Measurements from ENCODE around the gene GRIA4.

Gene GRIA4

GRCh38 chr11:105609832-105610781 is at the start of gene GRIA4:
GRIA4 (plus strand) TSS chr11:105610073; CDS start chr11:105610998, 925 bp downstream.
- peak; percentile 29 to 42 for DNase-seq (ENCODE audit: low read depth in 2 of 2)

DNA sequence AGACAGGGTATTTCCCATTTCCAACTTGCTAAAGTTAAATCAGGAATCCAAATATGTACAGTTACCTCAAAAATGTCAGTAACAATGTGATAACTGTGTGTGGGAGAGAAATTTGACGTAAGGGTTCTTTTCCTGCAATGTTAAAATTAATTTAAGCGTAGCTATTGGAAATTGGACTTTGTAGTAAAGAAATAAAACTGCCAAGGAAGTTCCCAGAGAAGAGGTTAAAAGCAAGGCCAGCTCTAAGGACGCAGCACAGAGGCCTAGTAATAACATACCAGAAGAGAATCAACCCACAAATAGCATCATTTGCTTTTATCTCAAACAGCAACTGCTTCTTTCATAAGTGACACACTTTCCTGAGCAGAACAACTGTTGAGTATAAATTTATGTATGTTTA is 36.8 kb upstream of the GRIA4 start:
- no peak for DNase-seq (ENCODE audit: low read depth in 2 of 2)

DNA sequence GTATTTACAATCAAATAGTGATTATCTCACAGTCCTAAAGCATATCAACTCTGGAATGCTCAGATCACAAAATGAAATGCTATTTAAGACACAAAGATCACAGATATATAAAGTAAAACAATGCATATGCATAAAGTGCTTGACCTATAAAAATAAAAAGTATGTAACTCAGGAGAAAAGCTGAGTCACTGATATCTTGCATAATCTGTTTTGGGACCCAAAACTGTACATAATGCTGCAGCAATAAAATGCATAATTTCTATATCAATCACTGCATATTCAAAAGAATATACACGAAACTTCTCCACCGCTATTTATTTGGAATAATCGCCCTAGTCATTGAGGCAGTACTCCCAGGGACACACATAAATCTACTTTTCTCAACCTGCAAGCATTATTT is 34.9 kb upstream of the GRIA4 start:
- DNase-seq (ENCODE audit: low read depth in 2 of 2), result no peak

DNA sequence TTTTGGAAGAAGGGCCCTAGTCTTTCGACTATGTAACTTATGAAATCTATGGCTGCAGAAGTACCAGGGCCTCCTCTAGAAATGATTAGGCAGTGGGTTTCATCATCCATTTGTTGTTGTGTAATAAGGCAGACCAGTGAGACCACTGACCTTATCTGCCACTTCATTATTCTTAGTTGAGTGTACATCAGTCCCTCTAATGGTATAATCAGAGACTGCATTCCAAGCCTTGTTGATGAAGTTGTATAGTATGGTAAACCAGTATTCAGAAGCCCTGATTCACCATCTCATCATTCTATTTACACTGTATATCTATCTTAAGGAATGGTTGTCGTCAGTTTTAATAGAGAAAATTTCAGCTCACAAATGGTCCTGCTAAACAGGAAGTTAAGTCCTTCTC is 32.2 kb upstream of the GRIA4 start:
- DNase-seq (ENCODE audit: low read depth in 2 of 2), result no peak

- DNase-seq (ENCODE audit: low read depth in 2 of 2), result no peak
Measured at GRCh38 chr11:105579111-105579510, 30.8 kb upstream of the GRIA4 start.

GRCh38 chr11:105582497-105582896 is 27.4 kb upstream of the GRIA4 start:
- DNase-seq (ENCODE audit: low read depth in 2 of 2), result no peak

DNA sequence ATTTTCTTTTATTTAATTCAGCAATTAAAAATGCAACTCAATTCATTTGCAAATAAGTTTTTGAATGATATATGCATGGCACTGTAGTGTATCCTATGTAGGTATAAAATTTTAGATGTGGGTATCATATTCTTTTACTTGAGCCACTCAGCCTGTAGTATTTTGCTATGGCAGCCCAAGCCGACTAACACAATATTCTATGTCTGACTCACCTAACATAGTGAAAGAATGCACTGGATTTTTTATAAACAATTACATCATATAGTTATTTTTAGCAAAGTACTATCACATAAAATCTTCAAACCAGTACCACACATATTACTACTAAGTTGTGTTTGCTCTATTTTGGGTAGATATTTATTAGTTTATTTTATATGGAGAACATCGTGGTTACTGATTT is 21.9 kb upstream of the GRIA4 start:
- peak; percentile 40 to 49 for DNase-seq (ENCODE audit: low read depth in 2 of 2)

DNA sequence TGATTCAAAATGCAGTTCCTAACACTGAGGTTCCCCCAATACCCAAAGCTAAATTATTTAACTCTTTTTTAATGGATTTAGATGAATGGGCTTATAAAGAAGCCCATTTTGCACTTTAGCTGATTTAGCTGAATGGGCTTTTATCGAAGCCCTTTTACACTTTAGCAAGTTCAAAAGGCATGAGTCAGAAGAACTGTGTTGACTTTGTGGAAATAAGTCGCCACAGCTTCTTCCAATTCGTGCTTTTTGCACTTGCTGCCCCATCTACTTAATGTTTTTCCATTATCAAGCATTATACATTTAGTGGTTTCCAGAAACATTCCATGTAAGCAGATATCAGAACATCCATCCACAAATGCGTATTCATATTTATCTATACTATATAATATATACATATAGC is 20.5 kb upstream of the GRIA4 start:
- no peak for DNase-seq (ENCODE audit: low read depth in 2 of 2)

- DNase-seq (ENCODE audit: low read depth in 2 of 2), result no peak
Measured at GRCh38 chr11:105592035-105592434, 17.8 kb upstream of the GRIA4 start.

- no peak for DNase-seq (ENCODE audit: low read depth in 2 of 2)
Measured at GRCh38 chr11:105598371-105598770, 11.5 kb upstream of the GRIA4 start.

DNA sequence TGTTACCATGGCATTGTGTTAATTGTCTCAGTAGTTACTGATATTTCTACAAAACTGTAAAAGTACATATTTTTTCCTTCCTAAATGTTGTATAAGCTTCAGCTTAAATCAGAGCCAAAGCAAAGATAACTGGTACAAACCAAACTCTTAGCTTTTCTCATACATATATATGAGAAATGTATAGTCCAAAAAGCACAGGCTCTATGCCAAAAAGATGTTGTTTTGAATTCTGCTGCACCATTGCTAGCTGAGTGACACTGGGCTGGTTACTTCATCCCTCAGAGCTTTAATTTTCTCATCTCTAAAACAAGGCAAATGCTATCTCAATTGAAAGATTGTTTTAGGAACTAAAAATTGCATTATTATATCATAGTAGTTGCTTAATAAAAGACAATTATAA is 6.7 kb upstream of the GRIA4 start:
- no peak for DNase-seq (ENCODE audit: low read depth in 2 of 2)

- no peak for DNase-seq (ENCODE audit: low read depth in 2 of 2)
Measured at GRCh38 chr11:105609341-105609781, 512 bp upstream of the GRIA4 start.

- DNase-seq (ENCODE audit: low read depth in 2 of 2), result no peak
Measured at GRCh38 chr11:105610871-105611571, 1.1 kb downstream of the GRIA4 start.

DNA sequence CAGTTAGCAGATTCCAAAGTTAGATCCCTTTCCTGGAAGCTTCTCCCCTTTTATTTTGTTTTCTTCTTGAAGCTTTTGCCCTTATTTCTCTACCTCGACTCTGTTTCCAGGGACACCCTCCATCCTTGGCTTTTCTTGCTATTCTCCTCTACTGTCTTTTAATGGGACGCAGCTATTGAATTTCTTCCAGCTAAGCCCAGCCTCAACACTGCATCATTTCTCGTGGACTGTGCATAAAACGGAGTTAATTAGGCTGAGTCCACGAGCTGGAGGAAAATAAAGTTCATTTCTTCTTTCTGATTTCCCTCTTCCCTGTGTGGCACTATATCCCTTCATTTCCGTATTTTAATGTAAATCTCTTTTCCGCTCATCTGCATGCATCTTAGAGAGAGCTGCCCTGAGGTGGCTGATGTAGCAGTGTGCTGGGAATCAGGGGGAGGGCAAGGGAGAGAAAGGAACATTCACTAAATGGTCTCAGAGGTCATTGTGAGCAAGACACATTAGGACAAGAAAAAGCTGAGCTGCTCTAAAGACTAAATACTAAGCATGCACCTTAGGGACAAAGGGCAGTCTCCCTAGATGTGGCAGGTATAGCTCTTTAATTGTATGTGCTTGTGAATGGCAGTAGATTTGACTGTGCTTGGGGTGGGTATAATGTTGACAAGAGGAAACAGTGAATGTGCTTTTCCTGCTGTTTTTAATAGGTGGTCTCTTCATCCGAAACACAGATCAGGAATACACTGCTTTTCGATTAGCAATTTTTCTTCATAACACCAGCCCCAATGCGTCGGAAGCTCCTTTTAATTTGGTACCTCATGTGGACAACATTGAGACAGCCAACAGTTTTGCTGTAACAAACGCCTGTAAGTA is 1.9 kb downstream of the GRIA4 start:
- DNase-seq (ENCODE audit: low read depth in 2 of 2), result no peak

DNA sequence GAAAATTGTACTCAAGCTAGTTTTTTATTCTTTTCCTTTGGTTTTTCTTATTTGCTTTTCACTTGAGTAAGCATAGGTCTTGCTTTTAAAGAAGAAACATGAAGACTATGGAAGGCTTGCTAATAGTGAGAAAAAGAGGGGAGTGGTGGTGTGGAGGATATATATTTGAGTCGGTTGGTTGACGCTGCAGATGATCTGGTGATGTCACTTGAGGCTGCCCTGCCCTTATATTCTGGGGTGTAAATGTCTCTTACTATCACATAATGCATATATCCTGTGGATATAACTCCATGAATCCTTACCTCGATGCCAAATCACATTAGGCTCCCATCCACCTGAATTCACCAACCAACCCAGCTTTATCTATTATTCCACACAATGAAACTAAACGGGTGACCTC is 2.9 kb downstream of the GRIA4 start:
- no peak for DNase-seq (ENCODE audit: low read depth in 2 of 2)

DNA sequence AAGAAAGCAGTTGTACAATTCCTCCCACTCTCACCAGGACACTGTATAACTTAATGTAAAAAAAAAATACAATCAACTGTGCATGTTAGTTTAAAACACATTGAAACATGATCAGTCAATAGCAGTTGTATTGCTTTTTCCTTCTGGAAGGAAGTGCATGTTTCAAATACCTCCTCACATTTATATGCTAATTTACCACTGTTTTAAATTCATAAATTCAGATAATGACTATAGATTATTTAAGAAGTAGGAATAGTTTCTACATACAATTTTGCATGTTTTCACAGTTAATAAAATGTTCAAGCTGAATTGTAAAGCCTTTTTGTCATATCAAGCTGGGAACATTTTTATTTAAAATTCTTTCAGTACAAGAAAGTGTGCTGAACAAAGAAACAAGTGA is 3.3 kb downstream of the GRIA4 start:
- DNase-seq (ENCODE audit: low read depth in 2 of 2), result no peak

DNA sequence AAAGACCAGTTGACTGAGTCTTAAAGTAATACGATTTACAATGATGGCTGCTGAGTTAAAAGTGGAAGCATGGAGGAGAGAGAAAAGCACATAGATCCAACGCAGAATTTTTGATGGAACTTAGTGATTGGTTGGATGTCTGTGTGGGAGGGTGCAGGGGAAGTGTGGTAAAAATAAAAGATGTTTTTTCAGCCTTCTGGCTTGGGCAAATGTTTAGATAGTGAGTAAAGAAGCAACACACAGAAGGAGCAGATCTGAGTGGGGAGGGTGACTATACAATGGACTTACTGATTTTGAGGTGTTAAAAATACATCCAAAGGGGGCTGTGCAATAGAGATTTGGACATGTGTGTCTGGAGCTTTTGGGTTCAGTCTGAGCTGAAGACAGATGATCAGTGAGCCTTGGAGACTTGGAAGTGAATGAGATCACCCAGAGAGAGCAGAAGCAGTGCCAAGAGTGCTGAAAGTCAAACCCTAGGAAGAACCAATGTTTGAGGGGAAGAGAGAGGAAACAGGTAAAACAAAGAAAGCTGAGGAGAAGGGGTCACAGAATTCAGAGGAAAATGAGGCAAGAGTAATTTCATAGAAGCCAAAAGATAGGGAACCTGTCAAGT is 8.6 kb downstream of the GRIA4 start:
- no peak for DNase-seq (ENCODE audit: low read depth in 2 of 2)

DNA sequence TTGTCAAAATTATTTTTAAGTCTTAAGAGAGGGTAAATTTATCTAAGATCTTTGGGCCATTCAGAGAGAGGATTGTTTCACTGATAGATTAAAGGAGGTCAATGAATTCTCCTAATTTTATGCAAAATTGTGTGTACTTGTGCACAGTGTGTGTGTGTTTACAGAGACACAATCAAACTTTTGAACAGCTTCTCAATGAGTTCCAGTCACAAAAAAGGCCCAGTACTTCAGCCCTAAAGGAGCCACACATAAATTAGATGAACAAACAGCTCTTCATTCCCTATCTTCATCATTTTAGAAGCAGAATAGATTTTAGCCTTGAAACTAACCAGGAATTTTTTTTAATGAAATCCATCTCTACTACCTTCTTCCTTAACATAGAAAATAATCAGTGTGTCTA is 9.7 kb downstream of the GRIA4 start:
- DNase-seq (ENCODE audit: low read depth in 2 of 2), result no peak

DNA sequence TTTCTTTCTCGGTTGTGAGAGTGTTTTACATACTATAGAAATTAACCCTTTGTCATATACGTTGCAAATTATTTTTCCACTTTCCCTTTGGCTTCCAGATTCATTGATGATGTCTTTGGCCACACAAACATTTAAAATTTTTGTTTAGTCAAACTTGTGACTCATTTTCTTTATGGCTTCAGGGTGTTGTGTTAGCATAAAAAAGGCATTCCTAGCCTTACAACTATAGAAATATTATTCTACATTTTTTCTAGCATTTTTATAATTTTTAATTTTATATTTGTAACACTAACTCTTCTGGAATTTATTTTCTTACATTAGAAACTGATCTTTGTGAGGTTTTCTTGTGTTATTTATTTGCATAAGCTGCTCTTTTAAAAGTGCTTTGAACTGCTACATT is 12.1 kb downstream of the GRIA4 start:
- no peak for DNase-seq (ENCODE audit: low read depth in 2 of 2)

- no peak for DNase-seq (ENCODE audit: low read depth in 2 of 2)
Measured at GRCh38 chr11:105632316-105632715, 22.4 kb downstream of the GRIA4 start.

- no peak for DNase-seq (ENCODE audit: low read depth in 2 of 2)
Measured at GRCh38 chr11:105635466-105635865, 25.6 kb downstream of the GRIA4 start.

DNA sequence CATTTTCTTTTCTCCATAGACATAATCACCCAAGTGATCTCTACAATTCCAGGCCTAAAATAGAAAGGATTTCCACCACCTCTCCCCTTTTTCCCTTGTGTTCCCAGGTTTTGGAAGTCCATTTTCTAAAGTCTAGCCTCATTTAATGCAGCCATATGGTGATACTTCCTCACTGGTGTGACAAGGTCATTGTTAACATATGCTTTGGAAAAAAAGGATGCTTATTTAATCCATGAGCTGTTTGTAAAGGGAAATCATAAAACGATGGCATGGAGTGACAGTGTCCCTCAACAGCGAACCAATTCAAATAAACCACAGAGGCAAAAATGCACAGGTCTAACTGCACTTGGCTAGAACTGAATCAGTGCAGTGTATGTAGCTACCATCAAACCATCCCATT is 26.6 kb downstream of the GRIA4 start:
- no peak for DNase-seq (ENCODE audit: low read depth in 2 of 2)

Measured in fibroblast of skin of left quadriceps (primary cell).